Ishikawa (cell line): ENCODE results near the gene EAF2.

ENCODE experiments used
- CEBPB ChIP-seq: IDR thresholded peaks from 2 replicates; pipeline ENCODE4 v1.6.1; 2012
- CREB1 ChIP-seq: IDR thresholded peaks from 2 replicates; pipeline ENCODE4 v1.6.1; 2012; ENCODE audit warnings: low read depth
- EGR1 ChIP-seq: IDR thresholded peaks from 2 replicates; pipeline ENCODE4 v1.6.1; 2012
- EP300 ChIP-seq: IDR thresholded peaks from 2 replicates; pipeline ENCODE4 v1.6.1; 2012; ENCODE audit warnings: borderline replicate concordance
- MAX ChIP-seq: IDR thresholded peaks from 2 replicates; pipeline ENCODE4 v1.6.1; 2012
- NFIC ChIP-seq: IDR thresholded peaks from 2 replicates; pipeline ENCODE4 v1.6.1; 2012
- RAD21 ChIP-seq: IDR thresholded peaks from 2 replicates; pipeline ENCODE4 v1.6.1; 2012; ENCODE audit warnings: low read depth
- REST ChIP-seq: IDR thresholded peaks from 2 replicates; pipeline ENCODE4 v1.6.1; 2012; ENCODE audit warnings: low read depth, mild to moderate bottlenecking
- TAF1 ChIP-seq: IDR thresholded peaks from 2 replicates; pipeline ENCODE4 v1.6.1; 2012; ENCODE audit warnings: low read depth, mild to moderate bottlenecking
- TEAD4 ChIP-seq: IDR thresholded peaks from 2 replicates; pipeline ENCODE4 v1.6.1; 2012

GRCh38 chr3:121870717-121871116 lies 35.7 kb downstream of the EAF2 start:
- no peak for TF ChIP-seq REST
- no peak for TF ChIP-seq MAX
- TF ChIP-seq EGR1: no peak
- TF ChIP-seq RAD21: no peak
- TF ChIP-seq CREB1: no peak
- no peak for TF ChIP-seq TEAD4
- TF ChIP-seq CEBPB: no peak
- no peak for TF ChIP-seq TAF1
- no peak for TF ChIP-seq NFIC
- no peak for TF ChIP-seq EP300
